H9 (cell line): ENCODE measurements around the gene CSRNP3. TPM values are rescaled to one million over a fixed set of nuclear protein-coding genes. Genes with fewer than 3 reads are reported as not detected.

Experiments
- DNase-seq: peaks from one replicate; pipeline ENCODE4 v3.0.0-alpha.2; 2017
- H2AFZ ChIP-seq: one replicate; pipeline ENCODE4 v1.6.1; 2013; ENCODE audit warnings: mild to moderate bottlenecking, low read length, control low read depth, moderate library complexity
- H2AK5ac ChIP-seq: 2 replicates; pipeline ENCODE4 v1.6.1; 2013; ENCODE audit warnings: low read length, control low read depth, mixed read lengths; ENCODE audit not compliant: insufficient read length
- H2BK120ac ChIP-seq: one replicate; pipeline ENCODE4 v1.6.1; 2013; ENCODE audit warnings: low read depth, mild to moderate bottlenecking, low read length, control low read depth, inconsistent platforms; ENCODE audit not compliant: poor library complexity, severe bottlenecking
- H2BK12ac ChIP-seq: 2 replicates; pipeline ENCODE4 v1.6.1; 2013; ENCODE audit warnings: low read length, control low read depth, mixed read lengths, low read depth; ENCODE audit not compliant: insufficient read length
- H2BK15ac ChIP-seq: 2 replicates; pipeline ENCODE4 v1.6.1; 2013; ENCODE audit warnings: low read depth, low read length, control low read depth
- H2BK20ac ChIP-seq: one replicate; pipeline ENCODE4 v1.6.1; 2013; ENCODE audit warnings: low read depth, mild to moderate bottlenecking, low read length, control low read depth, inconsistent platforms; ENCODE audit not compliant: poor library complexity, severe bottlenecking
- H2BK5ac ChIP-seq: 2 replicates; pipeline ENCODE4 v1.6.1; 2013; ENCODE audit warnings: low read length, control low read depth, mixed read lengths; ENCODE audit not compliant: insufficient read length
- H3K14ac ChIP-seq: 2 replicates; pipeline ENCODE4 v1.6.1; 2013; ENCODE audit warnings: low read length, control low read depth; ENCODE audit not compliant: insufficient read depth
- H3K18ac ChIP-seq: 2 replicates; pipeline ENCODE4 v1.6.1; 2013; ENCODE audit warnings: low read depth, mild to moderate bottlenecking, mixed read lengths, low read length, control low read depth; ENCODE audit not compliant: insufficient read length
- H3K23ac ChIP-seq: 2 replicates; pipeline ENCODE4 v1.6.1; 2013; ENCODE audit warnings: low read length, control low read depth, mixed read lengths, low read depth; ENCODE audit not compliant: insufficient read length
- H3K23me2 ChIP-seq: 2 replicates; pipeline ENCODE4 v1.6.1; 2013; ENCODE audit warnings: low read depth, mild to moderate bottlenecking, mixed read lengths, low read length, control low read depth; ENCODE audit not compliant: insufficient read length, poor library complexity, severe bottlenecking
- H3K27ac ChIP-seq: 2 replicates; pipeline ENCODE4 v1.5.1; 2013; ENCODE audit warnings: low read length, control low read depth, mixed read lengths, low read depth; ENCODE audit not compliant: insufficient read length
- H3K27me3 ChIP-seq: 2 replicates; pipeline ENCODE4 v1.6.1; 2013; ENCODE audit warnings: low read length, control low read depth, inconsistent platforms; ENCODE audit not compliant: insufficient read depth
- H3K4ac ChIP-seq: 2 replicates; pipeline ENCODE4 v1.6.1; 2013; ENCODE audit warnings: low read depth, mild to moderate bottlenecking, control low read depth, inconsistent platforms, low read length, moderate library complexity
- H3K4me1 ChIP-seq: 2 replicates; pipeline ENCODE4 v1.6.1; 2013; ENCODE audit warnings: low read length, control low read depth, inconsistent platforms; ENCODE audit not compliant: insufficient read depth
- H3K4me2 ChIP-seq: 2 replicates; pipeline ENCODE4 v1.6.1; 2013; ENCODE audit warnings: low read length, control low read depth, mixed read lengths; ENCODE audit not compliant: insufficient read length, insufficient read depth
- H3K56ac ChIP-seq: 2 replicates; pipeline ENCODE4 v1.6.1; 2013; ENCODE audit warnings: low read depth, mild to moderate bottlenecking, mixed read lengths, low read length, control low read depth; ENCODE audit not compliant: insufficient read length
- H3K79me1 ChIP-seq: 2 replicates; pipeline ENCODE4 v1.6.1; 2013; ENCODE audit warnings: low read depth, mild to moderate bottlenecking, moderate library complexity, low read length, control low read depth, inconsistent platforms; ENCODE audit not compliant: insufficient read depth, poor library complexity, severe bottlenecking
- H3K79me2 ChIP-seq: 2 replicates; pipeline ENCODE4 v1.6.1; 2013; ENCODE audit warnings: low read length, control low read depth, inconsistent platforms; ENCODE audit not compliant: insufficient read depth
- H3K9ac ChIP-seq: 2 replicates; pipeline ENCODE4 v1.6.1; 2013; ENCODE audit warnings: low read length, control low read depth, mixed read lengths; ENCODE audit not compliant: insufficient read length; ENCODE audit errors: extremely low read depth
- H3K9me3 ChIP-seq: one replicate; pipeline ENCODE4 v1.6.1; 2013; ENCODE audit warnings: low read depth, low read length, inconsistent platforms; ENCODE audit not compliant: control insufficient read depth
- H3T11ph ChIP-seq: one replicate; pipeline ENCODE4 v1.6.1; 2013; ENCODE audit warnings: mild to moderate bottlenecking, low read length, control low read depth, inconsistent platforms
- H4K20me1 ChIP-seq: one replicate; pipeline ENCODE4 v1.6.1; 2013; ENCODE audit not compliant: control insufficient read depth, insufficient read length, insufficient read depth
- H4K5ac ChIP-seq: 2 replicates; pipeline ENCODE4 v1.6.1; 2013; ENCODE audit warnings: low read depth, mild to moderate bottlenecking, mixed read lengths, low read length, control low read depth; ENCODE audit not compliant: insufficient read length
- H4K8ac ChIP-seq: replicated peaks from 2 replicates; pipeline ENCODE4 v1.6.1; 2013; ENCODE audit warnings: low read length, control low read depth, mixed read lengths, low read depth; ENCODE audit not compliant: insufficient read length
- H4K91ac ChIP-seq: 2 replicates; pipeline ENCODE4 v1.6.1; 2013; ENCODE audit warnings: low read depth, mild to moderate bottlenecking, moderate library complexity, mixed read lengths, low read length, control low read depth; ENCODE audit not compliant: insufficient read length
- H3K27ac Mint-ChIP-seq, 3 experiments: 2 replicates in 2 of 3; 3 replicates in 1 of 3; pipeline ENCODE4 v1.8.0; 2020 to 2021; ENCODE audit warnings: mixed read lengths in 3 of 3, mild to moderate bottlenecking in 1 of 3, moderate library complexity in 1 of 3
- H3K27me3 Mint-ChIP-seq: 2 replicates; pipeline ENCODE4 v1.8.0; 2021; ENCODE audit warnings: low read depth, mild to moderate bottlenecking, moderate library complexity, mixed read lengths
- H3K36me3 Mint-ChIP-seq, 3 experiments: 2 replicates in 2 of 3; 3 replicates in 1 of 3; pipeline ENCODE4 v1.8.0; 2020 to 2021; ENCODE audit warnings: low read depth in 3 of 3, mixed read lengths in 3 of 3; ENCODE audit not compliant: insufficient read depth in 1 of 3
- H3K4me1 Mint-ChIP-seq, 2 experiments: 2 replicates each; pipeline ENCODE4 v1.8.0; 2020; ENCODE audit warnings: mixed read lengths in 2 of 2
- H3K4me3 Mint-ChIP-seq, 2 experiments: 2 replicates in 1 of 2; 3 replicates in 1 of 2; pipeline ENCODE4 v1.8.0; 2020 to 2021; ENCODE audit warnings: mild to moderate bottlenecking in 2 of 2, mixed read lengths in 2 of 2, moderate library complexity in 1 of 2
- H3K9me3 Mint-ChIP-seq, 2 experiments: 2 replicates in 1 of 2; 3 replicates in 1 of 2; pipeline ENCODE4 v1.8.0; 2020; ENCODE audit warnings: mild to moderate bottlenecking in 2 of 2, mixed read lengths in 2 of 2, moderate library complexity in 1 of 2
- total RNA-seq: library from RNA; stranded (reverse); gene quantifications from 2 replicates; pipeline ENCODE4 v1.2.1, GENCODE V29; 2021
- TF ChIP-seq, protein P1 (sequence below): fragments of 200-600 bp; sonication (generic); conservative IDR thresholded peaks from 3 replicates; pipeline ENCODE4 v1.8.0; 2021; ENCODE audit warnings: antibody characterized with exemption, mild to moderate bottlenecking

Gene CSRNP3
- total RNA-seq, 1 experiment from 2014 or later, result 3.6 TPM

DNA sequence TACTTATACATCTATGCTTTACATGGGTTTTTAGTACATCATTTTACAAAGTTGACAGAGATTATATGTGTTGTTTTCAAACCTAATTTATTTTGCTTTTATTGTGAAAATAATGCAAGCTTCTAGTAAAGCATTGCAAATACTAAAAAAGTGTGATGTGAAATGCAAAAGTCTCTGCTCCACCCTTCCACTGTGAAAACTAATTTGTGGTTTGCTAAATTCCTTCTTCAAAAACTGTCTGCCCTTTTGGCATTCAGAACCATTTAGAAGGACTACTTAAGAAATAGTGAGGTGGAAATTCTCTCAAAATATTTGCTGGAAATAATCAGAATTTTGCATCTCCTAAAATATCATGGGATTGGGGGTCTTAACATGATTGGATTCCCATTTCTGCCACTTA is 78.4 kb downstream of the CSRNP3 start:
- Histone ChIP-seq H4K8ac (no peak overlapping the region), H3K79me1 (no peaks in the 10 kb centered on the region), H3K18ac (no peak overlapping the region), H3K79me2 (no peaks in the 10 kb centered on the region), H2AK5ac (no peak overlapping the region), H3K4ac (no peak overlapping the region), H3K23ac (no peak overlapping the region), H4K91ac (no peak overlapping the region), H3T11ph (no peak overlapping the region), H3K23me2 (no peaks in the 10 kb centered on the region), H3K27ac (no peak overlapping the region), H3K27me3 (no peaks in the 10 kb centered on the region), H3K9ac (no peak overlapping the region), H2BK12ac (no peak overlapping the region), H2BK5ac (no peak overlapping the region), H2BK15ac (no peak overlapping the region), H2BK20ac (no peak overlapping the region), H4K5ac (no peak overlapping the region), H2BK120ac (no peak overlapping the region), H3K4me2 (no peak overlapping the region), H3K14ac (no peak overlapping the region), H3K4me1 (no peaks in the 10 kb centered on the region; the same call in 1 of the 2 replicates), H2AFZ (no peak overlapping the region), H3K9me3 (no peaks in the 10 kb centered on the region), H4K20me1 (no peaks in the 10 kb centered on the region), H3K56ac (no peak overlapping the region)
- Mint-ChIP-seq H3K4me1 (peaks cover 16 to 17% of the 10 kb centered on the region in 2 experiments), H3K27ac (no peak overlapping the region), H3K27me3 (no peaks in the 10 kb centered on the region), H3K9me3 (no peaks in the 10 kb centered on the region), H3K4me3 (no peak overlapping the region), H3K36me3 (no peaks in the 10 kb centered on the region; a peak in 1 of 7 replicates)
- no peak for DNase-seq
- TF ChIP-seq, protein P1, sequence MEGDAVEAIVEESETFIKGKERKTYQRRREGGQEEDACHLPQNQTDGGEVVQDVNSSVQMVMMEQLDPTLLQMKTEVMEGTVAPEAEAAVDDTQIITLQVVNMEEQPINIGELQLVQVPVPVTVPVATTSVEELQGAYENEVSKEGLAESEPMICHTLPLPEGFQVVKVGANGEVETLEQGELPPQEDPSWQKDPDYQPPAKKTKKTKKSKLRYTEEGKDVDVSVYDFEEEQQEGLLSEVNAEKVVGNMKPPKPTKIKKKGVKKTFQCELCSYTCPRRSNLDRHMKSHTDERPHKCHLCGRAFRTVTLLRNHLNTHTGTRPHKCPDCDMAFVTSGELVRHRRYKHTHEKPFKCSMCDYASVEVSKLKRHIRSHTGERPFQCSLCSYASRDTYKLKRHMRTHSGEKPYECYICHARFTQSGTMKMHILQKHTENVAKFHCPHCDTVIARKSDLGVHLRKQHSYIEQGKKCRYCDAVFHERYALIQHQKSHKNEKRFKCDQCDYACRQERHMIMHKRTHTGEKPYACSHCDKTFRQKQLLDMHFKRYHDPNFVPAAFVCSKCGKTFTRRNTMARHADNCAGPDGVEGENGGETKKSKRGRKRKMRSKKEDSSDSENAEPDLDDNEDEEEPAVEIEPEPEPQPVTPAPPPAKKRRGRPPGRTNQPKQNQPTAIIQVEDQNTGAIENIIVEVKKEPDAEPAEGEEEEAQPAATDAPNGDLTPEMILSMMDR, result no peak
